Keratinocyte (primary cell): ENCODE measurements around the gene UPK3A.

Experiments
- EZH2 ChIP-seq: IDR thresholded peaks from one replicate; pipeline ENCODE4 v1.6.1; 2012; ENCODE audit warnings: inconsistent platforms, mild to moderate bottlenecking, low read length, moderate library complexity
- TF ChIP-seq, protein P1 (sequence below), 3 experiments: IDR thresholded peaks in 1 of 3; conservative IDR thresholded peaks in 1 of 3; optimal IDR thresholded peaks in 1 of 3; 2 replicates in 2 of 3; 3 replicates in 1 of 3; pipeline versions ENCODE3 to v1.5.1; 2011; ENCODE audit warnings: low read length in 3 of 3, mild to moderate bottlenecking in 3 of 3, moderate library complexity in 2 of 3, control low read depth in 1 of 3, inconsistent platforms in 1 of 3; ENCODE audit not compliant: insufficient read depth in 2 of 3; ENCODE audit errors: extremely low read depth in 1 of 3

DNA sequence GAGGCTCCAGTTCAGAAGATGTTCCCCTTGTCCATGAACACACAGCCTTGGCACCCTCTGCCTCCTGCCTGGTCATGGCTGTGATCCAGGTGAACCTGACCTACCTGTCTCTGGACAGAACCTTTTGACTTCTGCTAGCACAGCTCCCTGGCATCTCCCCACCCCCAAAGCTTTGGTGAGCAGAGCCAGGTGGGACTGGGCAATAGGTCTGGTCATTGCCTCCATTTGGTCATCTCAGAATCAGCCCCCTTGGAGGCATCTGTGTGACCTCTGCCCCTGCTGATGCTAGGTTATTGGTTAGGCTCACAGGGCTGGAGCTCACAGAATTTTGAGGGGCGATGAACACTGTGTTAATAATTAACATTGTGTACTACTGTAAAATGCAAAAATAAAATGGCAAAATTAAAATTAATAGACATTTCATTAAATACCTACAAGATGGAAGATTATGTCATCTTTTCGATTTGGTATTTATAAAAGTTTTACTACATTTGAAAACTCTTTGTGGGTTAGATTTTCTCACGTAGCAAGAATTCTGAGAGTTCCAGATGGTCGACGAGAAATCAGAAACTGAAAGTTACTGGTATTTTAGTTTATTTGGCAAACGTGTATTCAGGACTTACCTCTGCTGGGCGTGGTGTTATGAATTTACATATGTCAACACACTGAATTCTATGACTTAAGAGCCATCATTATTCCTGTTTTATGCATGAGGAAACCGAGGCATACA lies 35.8 kb upstream of the UPK3A start:
- TF ChIP-seq, protein P1, sequence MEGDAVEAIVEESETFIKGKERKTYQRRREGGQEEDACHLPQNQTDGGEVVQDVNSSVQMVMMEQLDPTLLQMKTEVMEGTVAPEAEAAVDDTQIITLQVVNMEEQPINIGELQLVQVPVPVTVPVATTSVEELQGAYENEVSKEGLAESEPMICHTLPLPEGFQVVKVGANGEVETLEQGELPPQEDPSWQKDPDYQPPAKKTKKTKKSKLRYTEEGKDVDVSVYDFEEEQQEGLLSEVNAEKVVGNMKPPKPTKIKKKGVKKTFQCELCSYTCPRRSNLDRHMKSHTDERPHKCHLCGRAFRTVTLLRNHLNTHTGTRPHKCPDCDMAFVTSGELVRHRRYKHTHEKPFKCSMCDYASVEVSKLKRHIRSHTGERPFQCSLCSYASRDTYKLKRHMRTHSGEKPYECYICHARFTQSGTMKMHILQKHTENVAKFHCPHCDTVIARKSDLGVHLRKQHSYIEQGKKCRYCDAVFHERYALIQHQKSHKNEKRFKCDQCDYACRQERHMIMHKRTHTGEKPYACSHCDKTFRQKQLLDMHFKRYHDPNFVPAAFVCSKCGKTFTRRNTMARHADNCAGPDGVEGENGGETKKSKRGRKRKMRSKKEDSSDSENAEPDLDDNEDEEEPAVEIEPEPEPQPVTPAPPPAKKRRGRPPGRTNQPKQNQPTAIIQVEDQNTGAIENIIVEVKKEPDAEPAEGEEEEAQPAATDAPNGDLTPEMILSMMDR (optimal IDR thresholded peaks at IDR 0.05 in 1 of 3, IDR thresholded peaks at IDR 0.05 in 1 of 3, conservative IDR thresholded peaks at IDR 0.05 in 1 of 3; ENCODE audit: extremely low read depth in 1 of 3, insufficient read depth in 2 of 3, low read length in 3 of 3): no peak
- no peak for TF ChIP-seq EZH2
